22Rv1 (cell line): ENCODE results near the gene RASSF5.

Experiments used
- H3K27ac ChIP-seq: fragments of 450-650 bp; 2 replicates; pipeline ENCODE4 v1.5.1; 2017
- CTCF ChIP-seq: fragments of 450-650 bp; IDR thresholded peaks from 2 replicates; pipeline ENCODE4 v1.5.1; 2017; ENCODE audit warnings: mild to moderate bottlenecking
- ZFX ChIP-seq: fragments of 450-650 bp; IDR thresholded peaks from 2 replicates; pipeline ENCODE4 v1.6.1; 2017; ENCODE audit warnings: antibody characterized with exemption, borderline replicate concordance

The RASSF5 gene, protein sequence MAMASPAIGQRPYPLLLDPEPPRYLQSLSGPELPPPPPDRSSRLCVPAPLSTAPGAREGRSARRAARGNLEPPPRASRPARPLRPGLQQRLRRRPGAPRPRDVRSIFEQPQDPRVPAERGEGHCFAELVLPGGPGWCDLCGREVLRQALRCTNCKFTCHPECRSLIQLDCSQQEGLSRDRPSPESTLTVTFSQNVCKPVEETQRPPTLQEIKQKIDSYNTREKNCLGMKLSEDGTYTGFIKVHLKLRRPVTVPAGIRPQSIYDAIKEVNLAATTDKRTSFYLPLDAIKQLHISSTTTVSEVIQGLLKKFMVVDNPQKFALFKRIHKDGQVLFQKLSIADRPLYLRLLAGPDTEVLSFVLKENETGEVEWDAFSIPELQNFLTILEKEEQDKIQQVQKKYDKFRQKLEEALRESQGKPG

DNA sequence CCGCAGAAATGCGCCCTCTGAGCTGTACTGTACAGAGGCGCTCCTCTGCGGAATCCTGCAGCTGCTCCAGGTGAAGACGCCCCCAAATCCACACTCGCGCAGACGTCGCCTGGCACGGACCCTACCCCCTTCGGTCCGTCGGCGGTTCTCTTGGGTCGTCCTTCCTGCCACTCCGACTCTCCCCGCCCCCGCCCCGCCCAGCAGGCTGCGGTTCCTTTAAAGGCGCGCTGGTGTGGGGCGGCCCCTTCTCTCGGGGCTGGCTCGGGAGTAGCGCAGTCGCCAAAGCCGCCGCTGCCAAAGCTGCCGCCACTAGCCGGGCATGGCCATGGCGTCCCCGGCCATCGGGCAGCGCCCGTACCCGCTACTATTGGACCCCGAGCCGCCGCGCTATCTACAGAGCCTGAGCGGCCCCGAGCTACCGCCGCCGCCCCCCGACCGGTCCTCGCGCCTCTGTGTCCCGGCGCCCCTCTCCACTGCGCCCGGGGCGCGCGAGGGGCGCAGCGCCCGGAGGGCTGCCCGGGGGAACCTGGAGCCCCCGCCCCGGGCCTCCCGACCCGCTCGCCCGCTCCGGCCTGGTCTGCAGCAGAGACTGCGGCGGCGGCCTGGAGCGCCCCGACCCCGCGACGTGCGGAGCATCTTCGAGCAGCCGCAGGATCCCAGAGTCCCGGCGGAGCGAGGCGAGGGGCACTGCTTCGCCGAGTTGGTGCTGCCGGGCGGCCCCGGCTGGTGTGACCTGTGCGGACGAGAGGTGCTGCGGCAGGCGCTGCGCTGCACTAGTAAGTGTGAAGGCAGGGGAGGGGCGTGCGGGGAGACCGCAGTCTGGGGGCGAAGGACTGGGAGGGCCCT, at the start of gene RASSF5:
RASSF5 (plus strand) TSS at position 248 of the 846 bp plus-strand sequence; CDS start at position 320, 72 bp downstream.
- H3K27ac ChIP-seq = no peak within 1 kb of the TSS
- TF ChIP-seq ZFX (no peak), CTCF (no peak)

GRCh38 chr1:206459703-206460102, 47.6 kb upstream of the RASSF5 start:
- no peak for TF ChIP-seq ZFX
- no peak for TF ChIP-seq CTCF
- H3K27ac ChIP-seq = no peak overlapping the region

GRCh38 chr1:206460836-206461426, 46.4 kb upstream of the RASSF5 start:
- H3K27ac ChIP-seq = no peak overlapping the region
- TF ChIP-seq ZFX = no peak
- no peak for TF ChIP-seq CTCF

DNA sequence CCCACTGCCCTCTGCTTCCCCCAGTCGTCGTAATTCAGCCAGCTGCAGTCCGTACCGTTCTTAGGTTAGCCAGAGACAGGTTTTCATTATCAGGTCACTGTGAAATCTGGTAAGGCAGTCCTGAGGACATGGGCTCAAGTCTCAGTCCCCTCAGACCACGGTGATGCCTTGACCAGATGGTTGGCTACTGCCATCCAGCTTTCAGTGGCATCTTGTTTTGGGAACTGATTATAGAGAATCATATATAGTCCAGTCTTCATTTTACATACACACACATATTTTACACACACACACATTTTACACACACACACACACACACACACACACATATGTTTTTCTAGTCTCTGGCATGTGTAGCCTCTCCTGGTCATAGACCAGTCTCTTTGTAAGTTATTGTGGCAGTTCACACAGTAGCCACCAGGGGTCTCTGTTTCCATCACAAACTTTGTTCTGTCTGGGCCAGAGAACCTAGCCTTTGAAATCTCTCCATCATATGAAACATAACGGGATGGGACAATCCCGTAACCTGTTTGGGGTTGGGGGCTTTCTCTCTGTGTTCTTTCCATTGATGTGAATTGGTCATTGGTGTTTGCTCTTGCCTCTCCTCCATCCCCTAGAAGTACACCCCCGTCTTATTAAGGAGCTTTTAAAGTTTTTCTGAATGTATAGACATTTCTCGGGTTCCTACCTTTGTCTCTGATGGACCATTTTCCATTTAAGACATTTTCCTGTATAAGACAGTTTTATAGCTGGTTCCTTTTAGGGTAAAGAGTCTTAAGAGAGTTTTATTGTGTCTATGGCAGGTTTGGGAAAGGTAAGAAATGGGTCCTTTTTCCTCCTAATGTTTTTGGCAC, 45.5 kb upstream of the RASSF5 start:
- H3K27ac ChIP-seq = no peak overlapping the region
- no peak for TF ChIP-seq ZFX
- peak; percentile 98 for TF ChIP-seq CTCF

GRCh38 chr1:206463137-206463536, 44.2 kb upstream of the RASSF5 start:
- H3K27ac ChIP-seq = no peak overlapping the region
- TF ChIP-seq CTCF (no peak), ZFX (no peak)

DNA sequence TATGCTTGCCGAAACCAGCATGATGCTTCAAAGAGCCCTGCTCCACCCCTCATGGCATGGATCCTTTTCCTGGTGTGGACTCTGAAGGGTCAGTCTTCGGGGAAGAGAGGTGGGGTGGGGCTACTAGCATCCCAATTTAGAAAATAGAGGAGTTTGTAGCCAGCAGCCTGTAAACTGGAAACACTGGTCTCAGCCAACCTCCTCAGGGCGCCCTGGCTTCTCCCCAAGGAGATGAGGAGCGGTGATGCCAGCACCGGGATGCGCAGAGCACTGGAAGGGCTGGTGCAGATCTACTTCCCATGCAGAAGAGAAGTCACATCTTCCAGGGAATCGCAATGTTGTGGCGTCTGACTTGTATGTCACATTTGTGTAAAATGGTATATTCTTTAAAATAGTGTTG, 43.4 kb upstream of the RASSF5 start:
- TF ChIP-seq ZFX = no peak
- no peak for TF ChIP-seq CTCF
- no peak overlapping the region for H3K27ac ChIP-seq
